GM19324 (cell line): ENCODE measurements around the gene CUX1.
"Not testable (repeated sequence)": the region's sequence is repeated elsewhere in the genome, so short reads cannot be mapped to it uniquely, and the experiment has no call there.

Source experiments
- ATAC-seq: cut with Tn5 transposase; IDR thresholded peaks from one replicate; pipeline ENCODE4 v1.9.1; 2021; ENCODE audit warnings: mild to moderate bottlenecking, moderate library complexity; ENCODE audit not compliant: unreplicated experiment, low FRiP score

Gene CUX1

DNA sequence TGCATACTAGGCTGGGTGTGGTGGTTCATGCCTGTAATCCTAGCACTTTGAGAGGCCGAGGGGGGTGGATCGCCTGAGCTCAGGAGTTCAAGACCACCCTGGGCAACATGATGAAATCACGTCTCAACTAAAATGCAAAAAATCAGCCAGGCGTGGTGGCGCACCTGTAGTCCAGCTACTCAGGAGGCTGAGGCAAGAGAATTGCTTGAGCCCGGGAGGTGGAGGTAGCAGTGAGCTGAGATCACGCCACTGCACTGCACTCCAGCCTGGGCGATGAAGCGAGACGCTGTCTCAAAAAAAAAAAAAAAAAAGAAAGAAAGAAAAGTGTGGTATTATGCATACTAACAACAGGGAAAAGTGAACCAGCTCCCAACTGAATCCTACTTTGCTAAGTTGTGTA lies 19.3 kb upstream of the CUX1 start:
- ATAC-seq, result not testable (repeated sequence)

DNA sequence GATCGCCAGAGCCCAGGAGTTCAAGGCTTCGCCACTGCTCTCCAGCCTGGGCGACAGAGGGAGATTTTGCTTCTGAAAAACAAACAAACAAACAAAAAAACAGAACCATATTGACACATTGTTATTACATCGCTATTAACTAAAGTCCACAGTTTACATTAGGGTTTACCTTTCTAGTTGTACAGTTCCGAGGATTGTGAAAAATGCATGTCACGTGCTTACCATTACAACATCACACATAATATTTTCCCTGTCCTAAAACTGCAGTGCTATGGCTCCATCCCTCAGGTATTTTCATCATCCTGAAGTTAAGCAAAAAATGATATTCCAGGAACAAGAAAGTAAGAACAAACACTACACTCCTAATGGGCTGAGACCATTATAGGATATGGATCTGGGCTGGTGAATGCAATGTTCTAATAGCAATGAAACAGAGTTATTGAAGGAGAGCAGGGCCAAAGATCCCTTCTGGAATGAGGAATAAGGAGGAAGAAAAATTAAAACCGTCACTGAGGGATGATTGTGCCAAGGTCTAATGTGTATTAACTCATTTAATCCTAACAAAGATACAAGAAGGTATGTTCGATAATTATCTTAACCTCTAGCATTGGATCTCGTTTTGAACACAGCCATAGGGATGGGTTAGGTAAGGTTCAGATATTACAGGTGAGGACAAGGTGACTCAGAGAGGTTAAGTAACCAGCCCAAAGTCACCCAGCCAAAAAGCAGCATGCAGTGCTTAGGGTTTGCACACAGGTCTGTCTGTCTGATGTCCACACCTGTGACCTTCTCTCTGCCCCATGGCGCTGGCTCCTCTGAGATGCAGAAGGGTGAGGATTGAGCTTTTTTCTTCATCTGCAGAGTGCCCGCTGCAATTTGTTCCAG lies 14.0 kb upstream of the CUX1 start:
- no peak for ATAC-seq

DNA sequence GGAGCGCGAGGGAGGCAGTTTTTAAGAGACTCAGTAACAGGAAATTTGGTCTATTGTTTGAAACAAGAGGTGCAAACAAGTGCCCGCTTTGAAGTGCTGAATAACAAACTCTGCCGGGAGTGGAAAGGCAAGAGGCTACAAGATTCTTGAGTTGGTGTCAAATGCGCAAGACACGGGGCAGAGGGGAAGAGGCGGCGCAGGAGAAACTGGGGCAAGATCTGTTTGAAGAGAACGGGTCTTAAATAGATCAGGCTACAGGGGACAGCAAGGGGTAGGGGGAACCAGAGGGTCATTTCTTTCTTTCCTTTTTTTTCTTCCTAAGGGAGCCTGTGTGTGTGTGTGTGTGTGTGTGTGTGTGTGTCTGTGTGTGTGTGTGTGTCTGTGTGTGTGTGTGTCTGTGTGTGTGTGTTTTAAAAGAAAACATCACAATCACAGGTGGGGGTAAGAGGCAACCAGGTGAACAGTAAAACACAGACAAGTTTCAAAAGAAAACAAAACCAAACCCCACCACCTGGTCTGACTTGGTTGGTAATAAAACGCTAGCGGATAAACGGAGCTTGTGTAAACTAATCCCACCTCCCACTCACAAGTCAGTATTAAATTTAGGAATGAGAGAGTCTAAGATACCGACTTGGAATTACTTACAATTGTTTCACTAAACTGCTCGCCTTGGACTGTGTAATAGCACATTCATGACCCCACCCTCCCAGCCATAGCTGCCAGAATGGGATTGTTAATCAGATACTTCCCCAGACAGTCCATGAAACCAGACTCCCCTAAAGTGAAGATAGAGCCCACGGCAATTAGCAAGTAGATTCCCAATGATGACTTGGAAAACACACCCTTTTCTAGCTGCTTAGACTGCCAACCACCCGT lies 13.1 kb upstream of the CUX1 start:
- no peak for ATAC-seq

DNA sequence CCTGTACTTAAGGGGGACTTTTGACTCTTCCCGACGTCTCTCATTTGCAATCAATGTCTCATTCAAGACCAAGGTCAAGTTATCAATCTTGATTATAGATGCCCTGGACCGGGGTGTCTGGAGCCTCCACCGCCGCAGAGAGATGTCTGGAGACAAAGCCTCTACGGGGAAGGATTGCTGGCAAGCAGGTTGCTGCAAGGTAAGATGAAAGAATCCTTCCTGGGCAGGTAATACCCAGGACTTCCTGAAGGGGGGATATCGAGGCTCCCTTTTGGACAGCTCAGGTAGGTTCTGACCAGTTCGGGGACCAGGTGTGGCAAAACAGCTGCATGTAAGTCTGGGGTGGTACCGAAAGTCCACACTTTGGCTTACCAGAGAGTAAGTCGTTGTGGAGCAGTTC lies 12.5 kb upstream of the CUX1 start:
- ATAC-seq, result no peak

DNA sequence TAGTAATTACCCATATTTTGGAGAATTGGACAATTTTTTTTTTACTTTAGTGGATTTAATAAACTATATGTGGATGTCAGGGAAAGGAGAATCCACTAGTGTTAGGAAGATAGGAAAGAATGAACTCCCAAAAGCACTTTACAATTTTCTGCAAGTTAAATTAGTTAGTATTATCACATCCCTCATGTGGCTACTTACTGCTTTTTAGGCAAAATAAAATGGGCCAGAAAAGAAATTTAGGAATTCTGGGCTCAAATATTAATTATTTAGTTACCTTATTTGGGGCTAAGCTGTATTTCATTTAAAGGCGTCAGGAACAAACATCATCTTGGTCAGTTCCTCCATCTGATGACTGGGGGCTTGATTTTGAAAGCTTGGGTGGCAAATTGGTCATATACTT lies 4.8 kb upstream of the CUX1 start:
- ATAC-seq, result no peak

DNA sequence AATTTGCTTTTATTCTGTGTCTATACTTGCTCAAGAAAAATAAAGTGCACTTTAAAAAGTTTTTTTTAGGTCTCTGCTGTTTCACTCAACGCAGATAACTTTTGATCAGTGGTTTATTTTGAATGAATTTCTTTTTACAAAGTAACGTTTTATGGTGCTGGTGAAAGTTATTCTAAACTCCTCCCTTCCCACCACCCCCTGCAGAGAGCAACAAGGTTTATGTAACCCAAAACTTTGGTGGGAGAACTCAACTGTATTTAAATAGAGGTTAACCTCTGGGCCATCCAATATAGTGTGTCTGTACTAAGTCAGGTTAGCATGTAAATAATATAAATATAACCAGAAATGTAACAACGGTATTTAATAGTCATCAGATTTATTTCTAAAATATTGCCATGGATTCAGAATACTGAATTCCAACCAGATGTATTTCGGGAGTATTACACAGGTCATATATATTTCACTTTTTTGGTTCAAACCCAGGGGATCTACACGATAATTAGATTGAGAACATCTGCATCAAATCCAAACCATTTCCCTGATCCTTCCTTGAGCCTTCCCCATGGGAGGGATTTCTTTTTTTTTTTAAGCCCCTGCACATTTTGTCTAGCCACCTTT lies 3.9 kb upstream of the CUX1 start:
- ATAC-seq, result no peak

DNA sequence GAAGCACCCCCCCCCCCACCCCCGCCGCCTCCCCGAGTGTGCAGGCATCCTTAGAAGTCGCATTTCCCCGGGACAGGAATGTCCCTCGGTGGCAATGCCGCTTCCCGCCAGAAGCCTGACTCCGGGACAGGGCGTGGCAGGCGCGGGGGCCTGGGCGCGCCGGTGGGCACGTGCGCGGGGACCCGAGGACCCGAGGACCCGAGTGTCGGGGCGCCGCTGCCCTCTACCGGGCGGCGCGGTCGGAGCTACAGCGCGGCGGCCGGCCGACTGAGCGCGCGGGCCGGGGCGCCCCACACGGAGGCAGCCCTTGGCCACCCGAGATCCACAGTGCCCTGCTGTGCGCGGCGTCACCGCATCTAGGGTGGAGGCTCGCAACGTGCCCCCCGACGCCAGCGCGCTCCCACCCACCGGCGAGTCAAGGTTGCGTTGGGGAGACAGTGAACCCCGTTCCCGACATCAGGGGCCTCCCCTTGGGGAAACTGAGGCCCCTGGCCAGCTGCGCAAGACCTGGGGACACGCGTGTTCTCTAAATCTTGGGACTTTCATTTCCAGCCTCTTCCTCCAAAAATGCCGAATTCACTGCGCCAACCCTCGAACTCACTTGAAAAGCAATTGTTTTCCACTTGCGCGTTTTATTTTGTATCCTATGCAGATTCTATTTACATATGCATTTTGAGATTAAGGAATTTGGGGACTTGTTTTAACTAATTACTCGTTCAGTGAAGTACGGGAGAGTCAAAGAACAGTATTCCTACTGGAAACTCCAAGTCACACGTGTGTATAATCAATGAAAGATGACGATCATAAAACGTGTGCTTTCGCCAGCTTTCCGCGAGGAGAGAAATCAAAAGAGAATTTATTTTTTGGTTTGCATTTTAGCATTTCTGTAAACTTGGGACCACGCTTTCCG lies 3.1 kb upstream of the CUX1 start:
- ATAC-seq, result no peak

DNA sequence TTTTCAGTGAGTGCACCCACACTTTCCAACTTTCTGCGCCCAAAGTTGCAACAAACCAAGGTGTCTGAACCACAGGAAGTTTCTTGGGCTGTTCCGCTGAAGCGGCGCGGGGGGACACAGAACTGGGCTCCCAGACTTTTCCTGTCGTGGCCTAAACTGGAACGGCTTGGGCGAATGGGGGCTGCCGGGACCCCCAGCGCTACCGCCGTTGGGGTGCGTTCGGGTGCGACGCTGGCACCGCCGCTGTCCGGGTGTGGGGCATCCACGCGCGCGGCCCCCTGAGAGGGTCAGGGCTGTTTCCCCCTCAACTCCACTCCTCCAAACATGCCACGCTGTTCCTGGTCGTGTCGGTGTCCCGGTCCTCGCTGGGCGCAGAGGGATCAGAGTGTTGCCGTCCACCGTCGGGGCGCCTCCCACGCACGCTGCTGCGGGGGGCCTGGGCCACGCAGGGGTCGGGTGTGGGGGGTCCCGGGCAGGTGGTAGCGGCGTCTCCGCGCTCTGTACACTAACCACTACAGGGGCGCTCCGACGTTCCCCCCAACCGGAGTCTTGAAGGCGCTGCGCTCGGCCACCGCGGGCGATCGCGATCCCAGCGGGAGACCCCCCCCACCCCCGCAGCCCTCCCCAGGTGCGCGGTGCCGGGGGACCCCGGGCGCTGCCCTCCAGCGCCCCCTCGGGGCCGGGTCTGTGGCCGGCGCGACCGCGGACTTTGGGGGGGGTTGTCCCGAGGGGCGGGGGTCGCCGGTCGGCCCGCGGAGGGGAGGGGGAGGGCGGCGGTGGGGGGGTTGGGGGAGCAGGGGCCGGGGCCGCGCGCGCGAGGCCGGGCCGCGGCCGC lies 2.2 kb upstream of the CUX1 start:
- ATAC-seq, result peak; percentile 36

DNA sequence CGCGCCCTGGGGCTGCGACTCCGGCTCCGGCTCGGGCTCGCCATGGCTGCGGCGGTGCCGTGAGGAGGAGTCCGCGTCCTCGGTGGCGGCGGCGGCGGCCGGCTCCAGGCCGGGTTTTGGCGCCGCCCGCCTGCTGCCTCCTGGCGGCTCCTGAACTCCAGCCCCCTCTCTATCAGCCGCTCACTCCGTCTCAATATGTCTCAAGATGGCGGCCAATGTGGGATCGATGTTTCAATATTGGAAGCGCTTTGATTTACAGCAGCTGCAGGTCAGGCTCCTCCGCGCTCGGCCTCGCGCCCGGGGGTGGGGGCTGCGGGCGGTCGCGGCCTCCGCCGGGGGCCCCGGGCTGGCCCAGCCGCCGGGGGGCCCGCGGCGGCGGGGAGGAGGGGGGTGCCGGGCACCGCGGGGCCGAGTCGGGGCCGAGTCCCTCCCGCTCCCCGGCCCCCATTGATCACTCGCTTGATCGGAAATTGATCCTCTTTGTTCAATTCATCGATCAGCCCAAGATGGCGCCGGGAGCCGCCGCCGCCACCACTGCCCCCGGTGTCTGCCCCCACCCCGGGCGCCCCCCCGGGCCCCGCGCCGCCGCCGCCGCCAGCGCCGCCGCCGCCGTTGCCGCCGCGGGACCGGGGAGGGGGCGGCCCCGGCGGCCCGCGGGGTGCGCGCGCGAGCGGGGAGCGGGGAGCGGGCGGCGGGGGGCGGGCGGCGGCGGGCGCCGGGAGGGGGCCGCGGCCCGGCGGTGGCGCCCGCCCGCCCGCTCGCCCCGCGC lies 1.4 kb upstream of the CUX1 start:
- ATAC-seq, result peak; percentile 69

DNA sequence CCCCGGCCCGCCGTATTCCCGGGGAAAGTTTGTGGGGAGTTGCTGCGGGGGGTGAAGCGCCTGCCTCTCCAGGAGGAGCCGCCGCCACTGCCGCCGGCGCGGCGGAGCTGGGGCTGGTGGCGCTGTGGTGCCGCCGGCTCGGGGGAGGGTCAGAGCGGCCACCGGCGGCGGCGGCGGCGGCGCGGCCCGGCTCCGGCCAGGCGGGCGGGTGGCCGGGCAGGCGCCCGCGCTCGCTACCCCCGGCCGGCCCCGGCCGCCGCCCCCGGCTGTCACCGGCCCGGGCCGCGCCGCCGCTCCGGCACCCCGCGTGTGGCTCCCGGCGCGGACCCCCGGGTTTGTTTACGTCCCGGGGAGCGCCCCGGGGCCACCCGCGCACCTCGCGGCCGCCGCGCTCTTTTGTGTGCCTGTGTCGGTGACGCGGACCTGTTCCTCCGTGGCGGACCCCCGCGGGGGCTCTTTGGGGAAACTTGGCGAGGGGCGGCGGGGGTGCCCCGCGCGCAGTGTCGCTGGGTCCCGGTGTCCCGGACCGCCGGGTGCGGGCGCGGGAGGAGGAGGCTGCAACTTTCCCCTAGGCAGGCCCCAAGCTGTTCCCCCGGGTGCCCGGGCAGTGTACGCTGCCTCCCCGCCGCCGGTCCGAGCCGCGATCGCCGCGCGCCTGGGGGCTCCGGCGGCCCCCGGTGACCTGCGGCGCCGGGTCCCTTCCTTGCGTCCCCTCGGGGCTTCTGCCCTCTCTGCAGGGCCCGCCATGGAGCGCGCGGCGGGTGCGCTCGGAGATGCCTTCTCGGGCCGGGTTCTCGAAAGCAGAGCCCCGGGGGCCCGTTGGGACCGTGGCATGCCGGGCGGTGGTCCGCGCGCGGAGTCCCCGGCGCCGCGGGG lies 593 bp upstream of the CUX1 start:
- ATAC-seq, result no peak

DNA sequence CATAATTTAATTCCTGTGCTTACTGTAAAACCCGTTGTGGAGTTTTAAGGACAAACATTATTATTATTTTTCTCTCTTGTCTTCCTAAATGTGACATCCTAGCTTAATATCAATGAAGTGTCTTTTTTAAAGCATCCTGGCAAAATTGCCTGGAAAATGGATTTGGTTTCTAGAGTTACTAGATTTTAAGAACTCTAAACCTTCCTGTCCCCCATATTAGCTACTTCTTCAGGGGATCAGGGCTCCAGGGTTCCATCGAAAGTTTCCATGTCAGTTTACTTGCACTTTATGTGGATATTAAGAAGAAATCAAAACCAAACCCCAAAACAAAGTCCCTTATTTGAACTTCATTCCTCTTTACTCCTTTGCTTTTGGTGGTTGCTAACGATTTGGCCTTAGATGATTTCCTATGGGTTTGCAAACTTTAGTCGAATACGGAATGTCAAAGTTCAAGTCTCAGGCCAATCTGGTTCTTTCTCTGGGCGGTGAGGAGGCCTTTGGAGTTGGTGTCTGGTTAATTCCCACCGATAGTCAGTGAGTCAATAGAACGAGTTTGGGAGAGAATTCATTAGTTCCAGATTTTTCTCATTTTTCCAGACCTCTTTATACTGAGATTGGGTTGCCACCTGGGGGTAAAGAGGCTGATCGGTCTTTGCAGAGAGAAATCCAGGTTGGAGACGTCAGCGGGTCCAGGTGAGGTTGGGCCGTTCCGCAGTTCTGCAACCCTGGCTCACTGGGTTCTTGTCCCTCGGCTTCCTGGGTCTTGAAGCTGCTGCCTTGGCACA lies 1.1 kb downstream of the CUX1 start:
- ATAC-seq, result no peak

DNA sequence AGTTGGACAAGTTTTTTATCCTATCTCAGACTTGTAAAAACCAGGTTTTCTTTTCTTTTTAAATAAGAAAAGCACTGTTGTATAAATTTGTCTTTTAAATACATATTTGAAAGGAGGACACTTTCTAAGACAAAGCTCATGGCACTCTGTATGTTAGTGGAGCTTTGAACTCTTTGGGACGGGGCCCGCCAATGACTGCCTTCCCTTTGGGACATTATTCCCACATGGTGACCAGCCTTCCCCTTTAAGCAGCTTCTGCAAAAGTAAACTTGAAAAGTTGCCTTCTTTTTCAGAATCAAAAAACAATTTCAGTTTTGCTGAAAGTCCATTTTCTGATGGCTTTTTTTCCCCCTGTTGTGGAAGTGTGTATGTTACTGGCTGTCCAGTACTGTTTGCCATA lies 1.8 kb downstream of the CUX1 start:
- ATAC-seq, result no peak

DNA sequence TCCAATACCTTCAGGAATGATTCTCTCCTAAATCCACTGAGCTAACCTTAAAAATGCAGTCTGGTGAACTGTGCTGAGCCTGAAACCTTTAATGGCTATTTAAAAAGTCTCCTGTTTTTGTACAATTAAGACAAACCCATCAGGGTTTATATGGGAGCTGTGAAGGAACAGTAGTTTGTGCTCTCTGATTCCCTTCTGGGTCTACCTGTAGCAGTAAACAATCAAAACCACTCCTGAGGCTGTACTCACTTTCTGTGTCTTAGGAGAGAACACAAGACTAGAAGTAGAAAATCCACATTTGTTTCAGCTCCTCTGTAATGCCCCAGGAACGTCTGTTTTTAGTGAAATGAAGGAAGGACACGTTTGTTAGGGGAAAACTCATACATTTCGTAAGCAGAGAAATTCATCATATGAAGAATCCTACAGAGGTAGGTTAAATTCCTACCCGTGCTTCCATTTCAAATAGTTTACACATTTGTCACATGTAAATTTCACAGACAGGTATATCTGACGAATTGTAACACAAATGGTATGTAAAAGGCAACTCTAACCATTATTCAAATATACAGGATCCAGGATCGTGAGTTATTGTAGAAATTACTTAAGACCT lies 2.6 kb downstream of the CUX1 start:
- ATAC-seq, result no peak

DNA sequence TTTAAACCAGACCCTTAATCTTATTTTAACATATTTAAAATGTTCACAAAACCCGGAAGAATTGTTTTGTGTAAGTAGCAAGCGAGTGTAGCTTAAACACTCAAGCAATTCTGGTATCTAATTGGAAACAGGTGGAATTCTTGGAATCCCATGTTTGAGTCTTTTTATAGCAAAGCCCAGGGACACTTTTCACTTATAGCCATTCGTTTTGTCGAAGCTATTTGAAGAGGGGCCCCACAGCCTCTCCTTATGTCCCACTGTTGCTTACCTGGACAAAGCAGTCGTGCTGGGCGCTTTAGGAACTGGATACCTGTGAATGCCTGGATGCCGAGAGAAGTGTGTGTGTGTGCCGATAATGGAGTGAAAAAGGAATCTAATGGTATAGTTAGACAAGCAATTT lies 3.3 kb downstream of the CUX1 start:
- ATAC-seq, result no peak

DNA sequence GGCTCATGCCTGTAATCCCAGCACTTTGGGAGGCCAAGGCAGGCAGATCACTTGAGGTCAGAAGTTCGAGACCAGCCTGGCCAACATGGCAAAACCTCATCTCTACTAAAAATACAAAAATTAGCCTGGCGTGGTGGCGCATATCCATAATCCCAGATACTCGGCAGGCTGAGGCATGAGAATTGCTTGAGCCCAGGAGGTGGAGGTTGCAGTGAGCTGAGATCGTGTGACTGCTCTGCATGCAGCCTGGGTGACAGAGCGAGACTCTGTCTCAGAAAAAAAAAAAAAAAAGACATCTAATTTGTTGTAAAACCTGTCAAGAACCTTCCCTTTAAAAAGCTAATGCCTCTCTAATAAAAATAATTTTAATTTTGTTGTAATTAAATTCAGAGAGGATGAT lies 5.2 kb downstream of the CUX1 start:
- not testable (repeated sequence) for ATAC-seq

DNA sequence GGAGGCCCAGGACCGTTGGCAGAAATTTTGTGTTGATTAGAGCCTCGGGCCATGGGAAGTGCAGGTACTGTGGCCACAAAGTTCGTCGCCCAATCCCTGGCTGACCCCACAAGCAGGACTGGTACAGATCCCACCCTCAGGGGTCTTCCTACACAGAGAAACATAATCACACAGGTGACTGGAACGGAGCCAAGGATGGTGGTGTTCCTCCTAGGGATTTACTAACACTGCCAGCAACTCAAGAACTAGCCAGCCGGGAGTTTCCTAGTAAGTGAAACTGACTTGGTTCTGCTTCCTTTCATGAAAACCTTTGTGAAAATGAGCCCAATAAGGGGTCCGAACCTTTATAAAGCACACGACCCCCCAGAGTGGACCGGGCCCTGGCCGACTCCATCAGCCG lies 5.7 kb downstream of the CUX1 start:
- no peak for ATAC-seq
